Non-pigmented ciliary epithelial cell (primary cell): ENCODE results near the gene FOSL2.

ENCODE experiments used
- DNase-seq: peaks from one replicate; pipeline ENCODE4 v3.0.0-alpha.2; 2010; ENCODE audit warnings: low read depth

The FOSL2 gene

DNA sequence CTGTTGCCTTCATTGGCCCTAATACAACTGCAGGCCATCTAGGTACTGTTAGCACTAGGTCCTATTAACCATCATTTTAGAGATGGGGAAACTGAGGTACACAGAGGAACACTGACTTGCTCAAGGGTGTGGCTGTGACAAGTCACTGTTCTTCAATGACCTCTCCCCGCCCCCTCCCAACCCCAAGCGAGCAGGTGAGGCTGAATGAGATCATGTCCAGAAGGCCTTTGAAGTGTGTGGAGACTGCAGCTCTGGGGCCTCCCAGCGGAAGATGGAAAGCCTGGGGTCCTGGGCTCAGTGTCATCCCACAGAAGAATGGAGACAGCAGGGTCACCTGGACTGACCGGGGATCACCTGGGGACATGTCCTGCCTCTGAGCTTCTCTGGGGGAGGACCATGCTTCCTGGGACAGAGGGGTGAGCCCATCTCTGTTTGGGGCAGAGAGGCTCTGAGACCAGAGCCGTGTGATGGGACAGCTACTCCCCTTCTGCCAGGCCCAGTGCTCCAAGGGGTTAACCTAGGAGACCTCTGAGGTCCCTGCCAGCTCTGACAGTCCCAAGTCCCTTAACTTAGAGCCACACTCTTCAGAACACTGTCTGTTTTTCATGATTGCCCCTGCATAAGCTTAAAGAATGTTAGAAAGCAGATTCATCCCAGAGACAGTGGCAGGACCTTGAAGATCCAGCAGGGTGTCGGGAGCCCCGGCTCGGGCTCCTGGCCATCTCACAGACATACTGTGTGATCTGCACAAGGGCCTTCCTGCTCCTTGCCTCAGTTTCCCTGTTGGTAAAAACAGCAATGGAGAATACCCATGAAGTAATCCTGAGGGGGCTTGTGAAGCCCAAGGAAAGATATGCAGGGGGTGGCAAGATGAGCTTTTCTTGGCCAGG, 16.7 kb upstream of the FOSL2 start:
- no peak for DNase-seq

DNA sequence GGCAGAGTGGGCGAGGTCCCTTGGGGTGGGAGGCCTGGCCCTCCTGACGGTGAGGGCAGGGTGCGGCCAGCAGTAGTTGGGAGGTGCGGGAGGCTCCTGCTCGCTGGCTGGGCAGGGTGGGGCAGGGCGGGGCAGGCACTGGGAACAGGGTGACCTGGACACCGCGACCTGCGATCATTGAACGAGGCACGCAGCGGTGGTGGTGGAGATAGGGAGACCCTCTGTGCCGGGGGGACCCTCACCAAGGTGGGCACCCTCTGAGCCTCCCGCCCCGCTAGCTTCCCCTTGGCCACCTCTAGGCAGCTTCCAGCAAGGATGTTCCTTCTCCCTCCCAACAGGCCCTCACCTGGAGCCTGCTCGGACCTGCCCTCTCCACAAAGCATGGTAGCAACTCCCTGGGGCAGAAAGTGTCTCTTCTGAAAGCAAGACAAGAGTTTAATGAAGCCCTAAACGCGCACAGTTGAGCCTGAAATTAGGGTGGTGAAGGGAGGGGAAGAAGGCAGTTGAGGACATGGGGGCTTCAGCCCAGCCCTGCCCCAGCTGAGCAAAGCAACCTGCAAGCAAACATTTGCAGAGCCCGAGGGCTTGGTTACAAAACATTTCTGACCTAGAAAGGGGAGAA, 15.4 kb upstream of the FOSL2 start:
- no peak for DNase-seq

DNA sequence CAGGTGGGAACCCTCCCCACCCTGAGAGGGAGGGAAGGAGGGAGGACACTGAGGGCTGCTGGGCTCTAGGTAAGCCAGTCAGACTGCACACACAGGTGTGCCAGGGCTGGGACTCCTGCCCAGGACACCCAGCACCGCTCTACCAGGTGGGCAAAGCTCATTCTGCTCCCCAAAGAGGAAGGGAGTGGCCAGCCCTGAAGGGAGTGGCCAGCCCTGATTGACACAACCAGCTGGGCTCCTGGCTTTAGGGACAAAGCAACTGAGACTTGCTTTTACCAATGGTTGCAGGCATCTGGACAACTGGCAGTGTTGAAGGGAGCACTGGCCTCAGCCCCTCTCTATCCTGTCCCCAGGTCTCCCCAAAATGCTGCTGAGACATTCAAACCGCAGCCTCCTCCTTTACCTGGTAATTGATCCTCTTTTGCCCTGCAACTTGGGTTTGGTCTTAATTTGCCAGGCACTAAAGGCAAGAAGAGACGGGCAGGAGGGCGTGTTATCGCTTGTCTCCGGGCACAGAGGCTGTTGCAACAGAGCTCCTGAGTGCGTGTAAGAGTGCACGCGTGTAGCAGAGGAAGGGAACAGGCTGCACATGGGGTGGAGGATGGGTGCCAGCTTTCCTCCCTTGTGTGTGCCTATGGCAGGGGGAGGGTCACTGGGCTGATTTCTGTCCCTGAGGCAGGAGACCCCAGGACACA, 14.5 kb upstream of the FOSL2 start:
- no peak for DNase-seq

DNA sequence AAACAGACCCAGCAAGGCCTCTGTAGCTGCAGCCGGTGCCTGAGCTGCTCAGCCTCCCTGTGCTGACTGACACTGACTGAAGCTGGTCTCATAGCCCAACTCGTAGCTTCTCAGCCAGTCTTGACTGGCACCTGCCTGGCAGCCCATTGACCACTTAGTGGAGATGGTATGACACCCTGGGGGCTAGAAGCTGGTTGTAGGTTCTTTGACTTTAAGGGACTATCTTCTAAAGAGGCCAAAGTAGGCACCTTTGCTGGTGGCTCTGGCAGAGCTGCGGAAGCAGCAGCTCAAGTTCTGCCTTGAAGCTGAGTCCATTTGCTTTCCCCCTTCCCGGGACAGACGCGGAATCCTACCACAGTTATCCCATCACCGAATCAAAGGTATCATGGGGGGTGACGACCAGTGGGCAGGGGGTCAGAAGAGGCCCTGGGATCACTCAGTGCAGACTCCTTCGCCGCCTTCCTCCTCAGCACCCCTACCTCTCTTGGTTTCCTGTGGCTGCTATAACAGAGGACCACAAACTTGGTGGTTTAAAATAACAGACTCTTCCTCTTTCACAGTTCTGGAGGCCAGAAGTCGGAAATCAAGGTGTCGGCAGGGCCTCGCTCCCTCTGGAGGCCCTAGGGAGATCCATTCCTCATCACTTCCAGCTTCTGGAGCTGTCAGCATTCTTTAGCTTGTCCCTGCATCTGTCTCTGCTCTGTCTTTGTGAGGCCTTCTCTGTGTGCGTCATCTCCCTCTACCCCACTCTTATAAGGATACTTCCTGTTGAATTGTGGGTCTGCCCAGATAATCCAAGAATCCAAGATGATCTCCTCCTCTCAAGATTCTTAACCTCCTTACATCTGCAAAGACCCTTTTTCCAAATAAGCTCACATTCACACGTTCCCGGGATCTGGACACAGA, 13.7 kb upstream of the FOSL2 start:
- DNase-seq: no peak

DNA sequence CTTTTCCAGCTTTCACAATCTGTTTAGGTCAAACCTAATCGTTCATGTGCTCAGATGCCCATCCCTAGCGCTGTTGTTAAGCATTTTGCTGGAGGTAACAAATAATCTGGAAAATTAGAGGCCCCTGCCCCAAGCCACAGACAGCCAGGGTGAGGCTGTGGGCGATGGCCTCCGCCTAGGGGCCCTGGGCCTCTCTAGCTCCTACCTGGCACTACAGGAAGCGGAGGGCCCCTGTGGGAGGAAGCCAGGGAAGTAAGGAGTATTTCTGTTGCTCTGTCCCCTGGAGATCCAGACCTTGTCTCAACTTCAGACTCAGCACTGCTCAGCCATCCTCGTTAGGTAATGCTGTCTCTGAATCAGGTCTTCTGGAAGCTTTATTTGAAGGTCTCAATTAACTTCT, 12.4 kb upstream of the FOSL2 start:
- no peak for DNase-seq

DNA sequence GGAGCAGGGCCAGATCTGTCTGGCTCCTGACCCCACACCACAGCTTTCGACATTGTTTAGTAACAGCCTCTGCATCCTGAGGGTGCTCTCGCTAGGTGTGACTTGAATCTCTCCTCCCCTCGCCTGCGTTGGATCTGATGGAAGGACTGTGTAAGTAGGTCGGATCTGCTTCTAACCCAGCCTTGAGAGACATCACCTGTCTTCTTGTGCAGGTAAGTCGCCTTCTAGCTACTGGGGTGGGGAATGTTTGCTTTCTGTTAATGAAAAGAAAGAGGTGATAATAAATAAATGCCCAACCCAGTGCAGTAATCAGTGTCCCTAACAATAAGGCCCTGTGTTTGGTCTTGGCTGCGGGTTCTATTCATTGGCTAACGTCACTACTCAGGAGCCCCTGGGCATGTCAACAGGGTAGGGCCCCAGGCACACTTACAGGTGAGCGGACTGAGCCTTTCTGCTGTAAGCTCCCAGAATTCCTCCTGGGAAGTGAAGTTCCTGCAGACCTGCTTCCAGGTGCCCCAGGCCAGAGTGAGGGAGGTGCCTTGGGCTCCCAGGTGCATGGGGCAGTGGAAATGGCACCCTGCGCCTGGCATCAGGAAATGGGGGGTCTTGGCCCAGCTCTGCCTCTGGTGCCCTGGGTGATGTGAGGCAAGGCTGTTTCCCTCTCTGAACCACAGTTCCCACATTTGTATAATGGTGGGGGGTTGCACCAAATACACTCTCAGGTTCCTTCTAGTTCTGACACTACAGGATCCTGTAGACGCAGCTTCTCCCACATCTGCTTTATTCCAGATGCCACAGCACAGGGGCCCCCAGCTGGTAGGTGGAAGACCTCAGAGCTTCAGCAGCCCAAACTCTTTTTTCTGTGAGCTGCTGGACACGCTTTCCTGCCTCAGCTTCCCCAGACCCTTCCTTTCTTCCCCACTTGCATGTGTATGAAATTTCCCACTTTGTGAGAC, 11.2 kb upstream of the FOSL2 start:
- DNase-seq: no peak

DNA sequence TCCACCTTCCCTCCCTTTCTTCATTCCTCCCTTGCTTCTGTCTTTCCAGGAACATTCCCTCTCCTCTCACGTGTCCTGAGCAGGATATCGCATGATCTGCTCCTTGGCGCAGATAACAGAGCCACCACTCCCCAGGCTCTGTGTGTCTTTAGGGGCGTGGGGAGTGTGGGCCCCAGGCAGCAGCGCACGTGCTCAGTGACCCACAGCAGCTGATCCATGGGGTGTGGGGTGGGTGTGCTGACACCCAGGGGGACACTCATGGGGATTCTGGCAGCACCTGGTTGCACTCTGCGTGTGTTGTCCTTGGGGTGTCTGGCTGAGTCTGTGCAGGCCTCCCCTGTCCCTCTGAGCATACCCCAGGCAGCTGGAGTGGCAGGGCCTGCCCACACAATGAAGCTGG, 9.9 kb upstream of the FOSL2 start:
- DNase-seq: no peak

DNA sequence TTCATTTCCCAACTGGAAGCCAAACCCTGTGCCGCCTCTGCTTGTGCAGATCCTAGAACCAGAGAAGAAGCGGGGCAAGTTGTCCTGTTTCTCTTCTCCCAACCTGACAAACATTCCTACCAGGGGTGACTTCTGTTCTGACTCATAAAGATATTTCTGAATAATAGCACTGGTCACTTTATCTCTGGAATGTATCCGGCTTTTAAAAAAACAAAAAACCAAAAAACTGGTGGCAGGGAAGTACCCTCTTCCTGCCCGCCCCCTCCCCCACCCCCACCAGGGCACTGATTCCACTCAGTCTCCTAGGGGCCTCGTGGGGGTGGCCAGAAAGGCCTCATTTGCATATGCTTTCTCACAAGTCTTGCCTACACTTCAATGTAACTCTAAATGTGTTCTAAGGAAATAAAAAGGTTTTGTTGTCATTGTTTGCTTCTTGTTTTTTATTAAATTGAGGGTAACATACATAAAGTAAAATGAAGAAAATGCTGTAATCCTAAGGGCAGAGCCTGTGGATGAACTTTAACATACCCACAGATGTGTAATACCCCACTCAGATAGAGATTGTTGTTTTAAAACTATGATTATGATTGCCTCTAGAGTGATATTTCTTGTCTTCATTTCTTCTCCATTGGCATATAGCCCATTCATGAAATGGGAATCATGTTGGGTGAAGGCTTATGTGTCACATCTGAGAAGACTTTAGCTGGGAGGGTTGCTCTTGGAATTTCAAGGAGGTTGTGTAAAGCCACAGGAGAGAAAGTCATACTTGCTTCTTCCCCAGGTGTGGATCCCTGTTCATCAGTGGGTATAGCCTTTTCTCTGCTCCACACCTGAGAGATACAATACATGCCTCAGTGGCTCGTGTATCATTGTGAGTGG, 5.3 kb upstream of the FOSL2 start:
- DNase-seq: no peak

DNA sequence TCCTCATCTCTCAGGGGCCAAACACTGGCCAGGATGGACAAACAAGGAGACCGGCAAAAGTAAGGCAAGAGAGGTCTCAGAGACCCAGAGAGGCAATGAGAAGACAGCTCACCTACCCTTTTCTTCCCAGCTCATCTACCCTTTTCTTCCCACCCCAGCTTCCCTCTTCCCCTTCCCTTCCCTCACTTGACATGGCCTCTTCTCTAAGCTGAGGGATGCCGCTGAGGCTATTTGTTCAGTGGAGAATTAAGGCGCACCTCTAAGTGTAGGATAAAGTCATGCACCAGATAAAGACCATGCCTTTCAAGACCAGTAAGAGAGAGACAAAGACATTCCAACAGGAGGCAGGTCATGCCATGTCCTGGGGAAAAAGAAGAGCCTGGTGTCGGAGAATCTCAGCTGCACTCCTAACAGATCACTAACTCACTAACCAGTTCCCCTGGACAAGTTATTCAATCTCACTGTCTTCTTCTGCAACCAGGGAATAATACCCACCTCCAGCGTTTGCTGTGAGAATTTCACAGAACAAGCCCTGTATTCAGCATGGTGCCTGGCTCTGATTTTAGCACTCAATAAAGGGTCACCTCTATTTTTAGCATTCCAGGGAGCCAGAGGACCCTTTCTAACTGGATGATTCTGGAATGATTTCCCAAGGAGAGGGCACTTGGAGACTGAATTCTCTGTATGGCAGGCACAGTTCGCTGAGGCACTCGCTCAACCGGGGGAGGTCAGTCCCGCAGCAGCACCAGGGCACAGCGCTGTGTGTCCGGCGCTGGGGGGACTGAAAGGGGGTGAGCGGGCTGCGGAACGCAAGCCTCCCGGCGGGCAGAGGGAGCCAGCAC, 3.0 kb upstream of the FOSL2 start:
- no peak for DNase-seq

DNA sequence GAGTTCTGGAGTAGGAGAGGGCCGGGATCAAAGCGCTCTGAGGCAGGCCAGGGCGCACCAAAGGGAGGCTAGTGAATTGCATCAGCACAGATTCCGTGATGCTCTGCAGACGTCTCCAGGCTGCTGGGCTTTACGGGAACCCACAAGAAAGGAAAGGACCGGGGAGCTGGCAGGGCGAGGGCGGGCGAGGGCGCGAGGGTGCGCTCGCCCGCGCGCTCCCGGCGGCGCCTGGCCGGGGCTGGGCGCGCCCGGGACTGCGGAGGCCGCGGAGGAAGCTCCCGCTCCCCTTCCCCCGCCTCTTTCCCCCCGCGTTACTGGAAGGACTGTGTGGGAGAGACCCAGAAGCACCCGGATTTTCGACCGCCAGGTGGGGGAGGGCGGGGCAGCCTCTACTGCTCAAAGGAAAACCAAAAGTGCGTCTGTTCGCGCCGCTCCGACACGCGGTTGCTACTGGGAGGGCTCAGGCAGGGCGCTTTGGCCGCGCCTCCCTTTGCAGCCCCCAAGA, 2.4 kb upstream of the FOSL2 start:
- no peak for DNase-seq

DNA sequence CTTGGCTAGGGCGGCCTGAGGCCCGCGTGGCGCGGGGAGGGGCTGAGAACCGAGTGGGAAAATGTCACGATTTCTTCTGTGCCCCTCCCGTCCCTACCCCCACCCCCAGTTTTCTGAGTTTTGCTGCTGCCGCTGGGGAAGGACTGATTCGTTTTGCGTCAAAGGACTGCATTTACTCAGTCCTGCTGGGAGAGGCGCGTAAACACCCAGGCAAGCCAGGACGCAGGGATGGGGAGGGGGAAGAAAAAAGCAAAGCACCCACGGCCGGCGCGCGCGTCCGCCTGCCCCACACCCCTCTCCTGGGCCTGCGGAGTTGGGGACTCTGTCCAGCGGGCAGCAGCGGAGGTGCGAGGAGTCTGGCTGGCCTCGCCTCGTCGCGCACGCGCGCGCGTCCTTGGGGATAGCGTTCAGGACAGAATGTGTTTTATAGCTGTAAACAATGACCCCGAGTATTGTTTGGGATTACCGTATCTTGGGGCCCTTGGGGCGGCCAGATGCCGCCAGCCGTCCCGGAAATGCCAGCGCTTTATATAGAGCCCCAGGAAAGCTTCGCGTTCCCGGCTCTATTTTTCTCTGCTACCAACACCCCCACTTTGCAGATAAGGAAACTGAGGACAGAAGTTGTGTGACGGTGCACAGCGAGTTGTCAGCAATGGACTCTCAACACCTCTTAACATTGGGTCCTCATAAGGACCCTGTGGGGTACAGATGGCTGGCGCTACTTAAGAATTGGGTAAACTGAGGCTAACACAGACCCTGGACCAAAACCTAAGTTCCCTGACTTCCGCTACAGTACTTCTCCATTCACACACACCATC, 1.7 kb upstream of the FOSL2 start:
- DNase-seq: no peak

DNA sequence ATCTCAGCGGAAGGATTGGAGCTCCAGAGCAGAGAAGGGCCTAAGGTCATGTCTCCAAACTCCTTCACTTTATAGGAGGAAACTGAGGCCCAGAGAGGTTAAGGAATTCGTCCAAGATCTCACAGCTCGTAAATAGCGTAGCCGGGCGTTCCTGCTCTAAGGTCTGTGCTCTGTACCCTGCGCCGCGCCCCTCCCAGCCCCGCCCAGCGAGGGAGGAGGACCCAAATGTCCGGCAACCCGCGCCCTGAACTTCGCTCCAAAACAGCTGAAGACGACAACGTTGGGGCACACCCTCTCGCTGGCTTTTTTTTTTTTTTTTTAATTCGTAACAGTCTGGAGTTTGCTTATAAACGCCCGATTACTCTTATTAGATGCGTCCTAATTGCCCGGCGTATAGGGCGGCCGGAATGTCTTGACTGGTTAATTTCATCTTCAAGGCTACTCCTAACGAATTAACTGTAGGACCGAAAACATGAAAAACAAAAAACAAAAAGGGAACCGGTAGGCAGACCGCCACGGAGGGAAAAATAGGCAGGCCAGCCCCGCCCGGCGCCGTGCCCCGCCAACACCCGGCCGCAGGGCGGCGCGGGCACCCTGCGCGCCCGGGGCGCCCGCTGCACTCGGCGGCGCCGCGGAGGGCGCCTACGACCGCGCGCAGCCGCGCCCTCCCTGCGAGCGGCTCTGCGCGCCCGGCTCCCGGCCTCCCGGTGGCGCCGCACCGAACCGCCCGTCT, 928 bp upstream of the FOSL2 start:
- no peak for DNase-seq

DNA sequence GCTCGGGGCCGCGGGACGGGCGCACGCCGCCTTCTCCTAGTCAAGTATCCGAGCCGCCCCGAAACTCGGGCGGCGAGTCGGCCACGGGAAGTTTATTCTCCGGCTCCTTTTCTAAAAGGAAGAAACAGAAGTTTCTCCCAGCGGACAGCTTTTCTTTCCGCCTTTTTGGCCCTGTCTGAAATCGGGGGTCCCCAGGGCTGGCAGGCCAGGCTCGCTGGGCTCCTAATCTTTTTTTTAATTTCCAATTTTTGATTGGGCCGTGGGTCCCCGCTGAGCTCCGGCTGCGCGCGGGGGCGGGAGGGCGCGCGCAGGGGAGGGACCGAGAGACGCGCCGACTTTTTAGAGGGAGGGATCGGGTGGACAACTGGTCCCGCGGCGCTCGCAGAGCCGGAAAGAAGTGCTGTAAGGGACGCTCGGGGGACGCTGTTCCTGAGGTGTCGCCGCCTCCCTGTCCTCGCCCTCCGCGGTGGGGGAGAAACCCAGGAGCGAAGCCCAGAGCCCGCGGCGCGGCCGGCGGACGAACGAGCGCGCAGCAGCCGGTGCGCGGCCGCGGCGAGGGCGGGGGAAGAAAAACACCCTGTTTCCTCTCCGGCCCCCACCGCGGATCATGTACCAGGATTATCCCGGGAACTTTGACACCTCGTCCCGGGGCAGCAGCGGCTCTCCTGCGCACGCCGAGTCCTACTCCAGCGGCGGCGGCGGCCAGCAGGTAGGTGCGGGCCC, 617 bp downstream of the FOSL2 start:
- DNase-seq: no peak

DNA sequence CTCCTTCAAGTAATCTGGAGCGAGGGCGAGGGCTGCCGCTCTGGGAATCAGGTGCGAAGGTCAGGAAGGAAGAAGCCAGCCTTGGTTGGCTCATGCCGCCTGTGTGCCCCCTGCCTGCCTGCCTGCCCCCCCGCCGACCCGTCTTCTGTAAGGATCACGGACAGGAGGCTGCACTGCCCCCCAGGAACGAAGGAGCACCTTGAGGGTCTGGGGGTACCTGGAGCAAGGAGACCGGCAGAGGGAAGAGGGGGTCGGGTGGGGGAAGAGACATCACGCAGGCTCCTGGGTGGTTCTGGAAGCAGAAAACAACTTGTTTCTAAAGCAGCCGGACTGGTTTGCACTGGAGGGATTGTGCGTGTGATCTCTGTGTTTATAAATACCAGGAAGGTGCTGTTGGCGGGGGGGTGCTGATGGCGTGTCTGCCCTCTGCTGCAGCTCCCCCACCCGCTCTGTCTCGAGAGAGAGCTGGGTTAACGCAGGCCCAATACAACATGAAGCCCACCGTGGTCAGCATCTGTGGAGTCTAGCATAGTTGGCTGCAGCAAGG, 1.7 kb downstream of the FOSL2 start:
- DNase-seq: no peak

DNA sequence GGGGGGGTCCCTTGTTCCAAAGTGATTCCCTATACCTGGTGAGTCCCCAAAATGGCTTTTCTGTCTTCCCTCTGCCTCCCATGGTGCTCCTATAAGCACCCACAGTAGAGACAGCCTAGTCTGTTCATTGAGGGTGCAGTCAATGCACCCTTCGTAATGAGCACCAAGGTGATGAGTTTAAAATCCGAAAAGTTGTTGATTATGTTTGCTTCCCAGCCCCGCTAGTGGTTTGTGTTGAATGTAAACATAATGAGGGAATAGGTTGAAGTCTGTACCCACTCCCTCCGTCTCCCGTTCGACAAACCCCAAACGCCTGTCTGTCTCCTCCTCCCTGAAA, 2.3 kb downstream of the FOSL2 start:
- no peak for DNase-seq

DNA sequence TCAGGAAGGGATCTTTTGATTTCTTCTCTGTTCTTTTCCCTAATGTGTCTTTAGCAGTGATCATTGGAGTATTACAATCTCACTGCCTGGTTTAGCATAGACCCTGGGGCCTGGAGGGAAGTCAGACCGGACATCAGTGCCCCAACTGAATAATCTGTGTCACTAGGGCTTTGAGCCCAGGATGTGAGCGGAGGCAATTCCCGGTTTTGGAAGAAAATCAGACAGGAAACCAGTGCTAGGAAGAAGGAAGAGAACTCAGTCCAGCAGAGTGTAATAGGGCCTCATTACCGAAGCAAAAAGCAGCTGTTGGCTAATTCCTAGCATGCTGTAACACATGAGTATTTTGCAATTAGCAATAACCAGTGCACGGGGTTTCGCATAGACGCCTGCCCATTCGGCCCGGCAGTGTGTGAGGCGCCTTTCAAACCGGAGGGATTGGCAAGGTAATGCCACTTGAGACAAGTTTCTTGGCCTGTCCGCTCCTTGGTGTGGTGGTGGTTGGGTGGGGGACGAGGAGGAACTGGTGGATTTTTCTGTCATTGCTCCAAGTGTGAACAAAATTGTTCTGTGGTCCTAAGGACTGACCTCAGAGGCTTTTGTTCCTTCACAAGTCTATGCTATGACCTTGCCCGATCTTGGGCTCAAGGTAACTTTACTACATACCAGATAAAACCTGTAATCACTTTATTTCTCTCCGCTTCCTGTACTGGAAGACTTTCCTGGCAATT, 2.8 kb downstream of the FOSL2 start:
- no peak for DNase-seq
